GM20000 (cell line): ENCODE results near the gene SLC51B.
"Not testable (repeated sequence)": the region's sequence is repeated elsewhere in the genome, so short reads cannot be mapped to it uniquely, and the experiment has no call there.

Experiments
- DNase-seq: peaks from one replicate; pipeline ENCODE4 v3.0.0; 2012; ENCODE audit warnings: low spot score
- CTCF ChIP-seq: IDR thresholded peaks from 2 replicates; pipeline ENCODE4 v1.5.1; 2012; ENCODE audit warnings: mild to moderate bottlenecking, control low read depth; ENCODE audit errors: extremely low read depth, missing control alignments

SLC51B gene

GRCh38 chr15:65095011-65095746, 50.0 kb downstream of the SLC51B start:
- no peak for TF ChIP-seq CTCF
- DNase-seq, result no peak

- no peak for TF ChIP-seq CTCF
- no peak for DNase-seq
Observed at GRCh38 chr15:65095747-65096104, 50.5 kb downstream of the SLC51B start.

GRCh38 chr15:65096481-65097385, 51.5 kb downstream of the SLC51B start:
- no peak for DNase-seq
- TF ChIP-seq CTCF, result no peak

GRCh38 chr15:65097651-65098263, 52.6 kb downstream of the SLC51B start:
- no peak for TF ChIP-seq CTCF

GRCh38 chr15:65099336-65099735, 54.1 kb downstream of the SLC51B start:
- no peak for DNase-seq
- no peak for TF ChIP-seq CTCF

More at GRCh38 chr15:65097651-65098263, 52.6 kb downstream of the SLC51B start:
- DNase-seq, result no peak

- DNase-seq, result not testable (repeated sequence)
Observed at GRCh38 chr15:65099801-65100200, 54.6 kb downstream of the SLC51B start.

GRCh38 chr15:65100442-65100841, 55.3 kb downstream of the SLC51B start:
- TF ChIP-seq CTCF, result no peak
- DNase-seq, result no peak
